Measurements from ENCODE around the gene WWC2.

GRCh38 chr4:183158062-183158461 lies 59.0 kb downstream of the WWC2 start:
- TF ChIP-seq MAX (IDR thresholded peaks at IDR 0.05) (no peak), CEBPB (IDR thresholded peaks at IDR 0.05) (peak; percentile 97), EGR1 (IDR thresholded peaks at IDR 0.05) (no peak), TCF12 (IDR thresholded peaks at IDR 0.05; ENCODE audit: low read depth) (no peak)

Measured in Ishikawa (cell line).